ENCODE data around the gene SGK1. TPM values are rescaled to one million over a fixed set of nuclear protein-coding genes. Genes with fewer than 3 reads are reported as not detected.
A peak's percentile ranks its signal among the peaks of the same experiment; 100 is the strongest.
"Not testable (repeated sequence)": the region's sequence is repeated elsewhere in the genome, so short reads cannot be mapped to it uniquely, and the experiment has no call there.

SGK1 gene
- polyA plus RNA-seq, 3 donors = 73.8 to 100 (median 75.8) TPM

DNA sequence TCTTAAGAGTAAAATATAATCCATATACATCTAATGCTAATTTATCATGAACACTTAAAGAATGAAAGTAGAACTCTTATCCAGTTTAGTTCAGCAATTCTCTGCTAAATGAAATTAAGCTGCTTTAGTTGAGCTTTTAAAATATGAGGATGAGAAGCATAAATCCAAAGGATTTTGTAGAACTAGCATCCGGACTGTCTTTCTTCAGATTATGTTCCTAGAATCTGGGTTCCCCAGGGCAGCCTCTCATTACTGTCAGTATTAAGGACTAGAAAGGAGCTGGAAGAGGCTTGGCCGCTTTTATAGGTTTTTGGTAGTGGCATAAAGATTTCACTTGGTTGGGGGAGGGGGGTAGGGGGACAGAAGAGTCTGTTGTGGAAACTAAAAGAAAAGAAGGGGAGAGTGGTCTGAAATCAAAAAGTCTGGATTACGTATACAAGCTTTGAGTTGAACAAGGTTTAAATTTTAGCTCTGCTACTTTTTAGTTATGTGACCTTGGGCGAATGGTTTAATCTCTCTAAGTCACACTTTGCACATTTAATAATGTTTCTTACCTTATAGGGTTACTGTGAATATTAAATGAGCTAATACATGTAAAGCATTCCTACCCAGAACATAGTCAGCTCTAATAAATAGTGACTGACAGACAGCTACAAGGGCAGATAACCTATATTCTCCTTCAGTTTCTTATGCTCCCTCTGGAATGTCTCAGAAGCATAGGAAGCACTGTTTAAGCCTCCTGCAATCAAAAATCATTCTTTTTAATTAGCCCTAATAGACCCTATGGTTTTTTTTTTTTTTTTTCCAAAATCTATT is 3.7 kb downstream of the SGK1 start:
- DNase-seq (ENCODE audit: extremely low read depth in 1 of 11, low read depth in 9 of 11, low spot score in 4 of 11) = no peak

DNA sequence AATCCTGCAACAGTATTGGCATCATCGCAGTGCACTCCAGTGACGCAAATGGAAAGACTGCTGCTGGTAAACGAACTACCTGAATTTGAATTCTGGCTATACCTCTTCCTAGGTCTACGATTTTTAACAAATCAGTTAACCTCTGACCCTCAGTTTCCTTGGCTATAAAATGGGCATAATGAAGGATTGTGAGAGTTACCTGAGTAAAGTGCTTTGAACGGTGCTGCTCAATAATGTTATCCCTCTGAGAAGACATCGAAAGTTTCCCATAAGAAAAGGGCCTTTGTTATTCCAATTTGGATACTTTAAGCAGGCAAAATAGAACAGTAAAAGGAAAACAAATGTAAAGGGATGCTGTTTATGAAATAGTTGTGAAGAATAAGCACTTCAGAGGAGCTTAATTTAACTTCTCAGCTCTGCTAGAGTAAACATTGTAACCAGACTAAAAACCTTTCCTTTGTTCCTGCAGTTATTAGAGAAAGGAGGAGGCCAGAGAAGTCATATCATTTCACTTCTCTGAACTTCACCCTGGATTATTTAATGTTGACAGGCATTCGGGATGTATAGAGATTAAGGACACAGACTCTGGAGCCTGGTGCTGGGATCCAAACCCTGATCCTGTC is 5.8 kb downstream of the SGK1 start:
- no peak for DNase-seq (ENCODE audit: extremely low read depth in 1 of 11, low read depth in 9 of 11, low spot score in 4 of 11)

DNA sequence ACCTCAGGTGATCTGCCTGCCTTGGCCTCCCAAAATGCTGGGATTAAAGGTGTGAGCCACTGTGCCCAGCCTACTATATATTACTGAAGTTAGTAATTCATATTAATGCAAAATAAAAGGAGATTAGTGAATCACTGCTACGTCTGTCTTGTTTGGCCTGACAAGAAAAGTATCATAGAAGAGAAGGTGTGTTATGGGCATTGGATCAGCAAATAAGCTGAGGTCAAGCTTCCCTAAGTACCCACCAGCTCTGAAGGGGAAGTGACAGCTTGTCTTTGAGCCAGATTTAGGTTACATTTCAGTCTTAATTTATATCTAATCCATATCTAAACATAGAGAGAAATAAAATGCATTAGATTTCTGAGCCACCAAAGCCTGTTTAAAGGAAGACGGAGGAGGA is 7.1 kb downstream of the SGK1 start:
- no peak for DNase-seq (ENCODE audit: extremely low read depth in 1 of 11, low read depth in 9 of 11, low spot score in 4 of 11)

DNA sequence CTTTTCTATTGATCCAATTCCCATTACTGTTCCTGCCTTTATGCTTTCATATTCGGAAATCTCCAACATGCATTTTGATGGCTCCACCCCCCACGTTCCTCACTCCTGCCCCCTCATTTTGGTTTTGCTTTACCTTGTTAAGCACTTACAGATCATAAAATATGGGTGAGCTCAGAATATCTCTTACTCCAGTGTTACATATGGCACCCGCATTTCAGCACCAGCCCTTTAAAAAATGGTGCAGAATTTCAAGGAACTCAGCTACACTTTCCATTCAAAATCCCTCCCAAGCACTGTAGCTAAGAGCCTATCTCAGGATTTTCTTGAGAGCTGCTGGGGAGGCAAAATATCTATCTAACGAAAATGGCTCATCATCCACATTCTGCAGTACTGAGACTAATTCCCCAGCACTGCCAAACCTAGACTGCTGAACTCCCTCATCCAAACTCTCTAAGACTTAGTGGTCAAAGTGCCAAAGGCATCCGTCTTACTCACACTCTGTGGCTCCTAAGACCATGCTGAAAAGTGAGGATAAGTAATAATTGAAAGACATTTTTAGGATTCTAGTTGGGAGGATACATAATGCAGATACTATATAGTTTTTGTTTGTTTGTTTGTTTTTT is 7.8 kb downstream of the SGK1 start:
- DNase-seq (ENCODE audit: extremely low read depth in 1 of 11, low read depth in 9 of 11, low spot score in 4 of 11) = no peak

DNA sequence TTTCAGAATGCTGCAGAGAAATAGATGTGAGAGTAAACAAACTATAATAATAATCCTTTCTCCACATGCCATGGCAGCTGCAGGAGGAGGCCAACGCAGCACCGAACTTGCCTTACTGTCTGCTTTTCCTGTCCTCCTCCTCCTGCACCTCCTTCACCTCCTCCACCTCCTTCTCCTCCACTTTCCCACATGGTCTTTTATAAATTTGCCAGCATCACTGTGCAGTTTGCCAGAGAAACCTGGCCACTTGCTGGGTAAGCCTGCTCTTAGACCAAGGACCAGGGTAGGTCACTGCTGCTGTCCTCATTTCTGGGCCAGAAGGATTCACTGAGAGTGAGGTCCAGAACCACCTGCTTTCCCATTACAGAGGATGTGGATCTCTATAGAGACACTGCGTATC is 8.7 kb downstream of the SGK1 start:
- no peak for DNase-seq (ENCODE audit: extremely low read depth in 1 of 11, low read depth in 9 of 11, low spot score in 4 of 11)

DNA sequence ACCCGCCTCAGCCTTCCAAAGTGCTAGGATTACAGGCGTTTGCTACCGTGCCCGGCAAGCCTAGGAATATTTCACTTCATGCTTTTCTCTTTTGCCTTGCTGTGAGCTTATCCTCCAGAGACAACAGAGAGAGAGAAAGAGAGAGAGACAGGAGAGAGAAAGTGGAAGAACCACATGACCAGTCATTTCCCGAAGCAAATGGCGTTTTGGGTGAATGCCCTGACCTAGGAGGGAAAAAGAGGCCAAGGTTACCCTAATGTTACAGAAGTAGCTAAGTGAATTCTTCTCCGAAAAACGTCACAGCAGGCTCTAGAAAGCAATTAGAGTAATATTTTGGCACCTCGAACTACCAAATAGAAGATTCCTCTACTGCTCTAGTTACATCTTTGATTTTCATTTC is 9.1 kb downstream of the SGK1 start:
- no peak for DNase-seq (ENCODE audit: extremely low read depth in 1 of 11, low read depth in 9 of 11, low spot score in 4 of 11)

DNA sequence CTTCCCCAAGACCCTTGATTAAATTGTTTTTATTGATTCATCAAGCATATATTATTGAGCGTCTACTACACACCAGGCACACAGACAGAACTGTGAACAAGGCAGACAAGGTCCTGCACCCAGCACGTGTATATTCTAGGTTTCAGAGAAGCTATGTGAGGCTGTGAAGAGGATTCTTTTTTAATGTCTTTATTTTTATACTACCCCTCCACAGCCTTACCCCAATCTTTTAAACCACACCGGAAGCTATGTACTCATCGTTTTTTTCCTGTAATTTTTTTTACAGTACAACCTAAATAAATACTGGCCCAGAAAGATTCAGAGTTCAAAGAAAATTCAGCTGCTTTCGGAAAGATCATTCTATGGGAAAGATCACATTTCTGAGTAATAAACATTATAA is 10.0 kb downstream of the SGK1 start:
- no peak for DNase-seq (ENCODE audit: extremely low read depth in 1 of 11, low read depth in 9 of 11, low spot score in 4 of 11)

DNA sequence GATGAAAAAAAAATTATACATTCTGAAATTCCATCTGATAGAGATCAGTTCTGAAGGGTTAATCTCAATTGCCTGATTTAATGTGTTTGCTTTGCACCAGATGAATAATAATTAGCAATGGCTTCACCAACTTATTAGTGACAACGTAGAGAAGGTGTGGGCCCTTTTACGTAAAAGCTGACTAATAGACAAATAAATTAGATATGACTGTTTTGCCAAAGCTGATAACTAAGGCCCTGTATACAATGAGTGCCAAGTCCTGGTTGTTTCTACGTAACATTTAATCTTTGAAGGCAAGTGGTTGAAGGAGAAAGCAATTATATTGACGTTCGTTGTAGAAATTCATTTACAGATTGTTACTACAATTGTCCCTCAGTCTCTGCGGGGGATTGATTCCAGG is 10.8 kb downstream of the SGK1 start:
- DNase-seq (ENCODE audit: extremely low read depth in 1 of 11, low read depth in 9 of 11, low spot score in 4 of 11) = no peak

DNA sequence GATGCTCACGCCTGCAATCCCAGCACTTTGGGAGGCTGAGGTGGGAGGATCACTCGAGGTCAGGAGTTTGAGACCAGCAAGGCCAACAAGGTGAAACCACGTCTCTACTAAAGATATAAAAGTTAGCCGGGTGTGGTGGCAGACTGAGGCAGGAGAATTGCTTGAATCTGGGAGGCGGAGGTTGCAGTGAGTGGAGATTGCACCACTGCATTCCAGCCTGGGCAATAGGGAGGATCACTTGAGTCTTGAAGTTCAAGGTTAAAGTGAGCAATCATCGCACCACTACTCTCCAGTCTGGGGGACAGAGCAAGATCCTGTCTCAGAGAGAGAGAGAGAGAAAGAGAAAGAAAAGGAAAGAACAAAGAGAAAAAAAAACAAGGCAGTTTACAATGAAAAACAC is 13.5 kb downstream of the SGK1 start:
- DNase-seq (ENCODE audit: extremely low read depth in 1 of 11, low read depth in 9 of 11, low spot score in 4 of 11) = not testable (repeated sequence)

DNA sequence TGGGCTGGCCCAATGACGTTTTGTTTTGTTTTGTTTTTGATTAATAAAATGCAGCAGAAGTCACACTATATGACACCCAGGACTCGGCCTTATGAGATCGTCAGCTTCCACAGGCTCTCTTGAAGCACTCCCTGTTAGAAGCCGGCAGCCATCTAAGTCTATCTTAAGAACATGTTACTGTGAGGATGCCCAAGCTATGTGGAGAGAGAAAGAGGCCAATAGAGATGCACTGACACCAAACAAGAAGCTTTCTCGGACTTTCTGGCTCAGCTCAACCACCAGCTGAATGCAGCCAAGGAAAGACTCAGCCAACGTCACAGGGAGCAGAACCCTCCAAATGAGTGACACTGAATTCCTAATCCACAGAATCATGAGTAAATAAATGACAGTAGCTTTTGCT is 14.0 kb downstream of the SGK1 start:
- no peak for DNase-seq (ENCODE audit: extremely low read depth in 1 of 11, low read depth in 9 of 11, low spot score in 4 of 11)

DNA sequence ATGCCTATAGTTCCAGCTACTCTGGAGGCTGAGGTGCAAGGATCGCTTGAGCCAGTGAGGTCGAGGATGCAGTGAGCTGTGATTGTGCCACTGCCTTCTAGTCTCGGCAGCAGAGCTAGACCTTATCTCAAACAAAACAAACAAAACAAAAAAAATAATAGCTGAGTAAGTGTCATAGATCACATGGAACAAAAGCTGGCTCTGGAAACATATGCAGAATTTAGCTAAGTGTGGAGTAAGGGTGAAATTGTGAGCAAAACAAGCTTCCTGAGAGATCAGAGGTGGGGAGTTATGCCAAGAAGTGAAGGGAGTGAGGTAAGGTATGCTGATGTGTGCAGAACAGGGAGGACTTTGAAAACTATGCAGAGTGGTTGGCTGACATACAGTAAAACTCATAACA is 18.7 kb downstream of the SGK1 start:
- no peak for DNase-seq (ENCODE audit: extremely low read depth in 1 of 11, low read depth in 9 of 11, low spot score in 4 of 11)

DNA sequence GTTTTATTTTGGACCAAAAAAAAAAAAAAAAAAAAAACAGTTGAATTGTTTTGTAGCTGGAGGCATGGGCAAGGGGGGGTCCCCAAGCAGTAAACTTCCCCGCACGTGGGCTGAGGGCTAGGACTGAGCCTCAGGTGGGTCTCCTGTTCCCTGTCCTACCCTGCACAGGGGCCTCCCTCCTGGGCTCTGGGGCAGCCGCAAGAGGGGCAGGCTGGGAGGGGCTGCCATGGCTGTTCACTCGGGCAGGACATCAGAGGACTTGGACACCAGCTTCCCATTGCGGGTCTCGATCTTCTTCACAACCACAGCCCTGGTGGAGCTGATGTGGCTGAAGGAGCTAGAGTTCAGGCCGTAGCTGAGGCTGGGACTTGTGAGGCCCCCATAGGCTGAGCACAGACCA is 21.1 kb downstream of the SGK1 start:
- no peak for DNase-seq (ENCODE audit: extremely low read depth in 1 of 11, low read depth in 9 of 11, low spot score in 4 of 11)

DNA sequence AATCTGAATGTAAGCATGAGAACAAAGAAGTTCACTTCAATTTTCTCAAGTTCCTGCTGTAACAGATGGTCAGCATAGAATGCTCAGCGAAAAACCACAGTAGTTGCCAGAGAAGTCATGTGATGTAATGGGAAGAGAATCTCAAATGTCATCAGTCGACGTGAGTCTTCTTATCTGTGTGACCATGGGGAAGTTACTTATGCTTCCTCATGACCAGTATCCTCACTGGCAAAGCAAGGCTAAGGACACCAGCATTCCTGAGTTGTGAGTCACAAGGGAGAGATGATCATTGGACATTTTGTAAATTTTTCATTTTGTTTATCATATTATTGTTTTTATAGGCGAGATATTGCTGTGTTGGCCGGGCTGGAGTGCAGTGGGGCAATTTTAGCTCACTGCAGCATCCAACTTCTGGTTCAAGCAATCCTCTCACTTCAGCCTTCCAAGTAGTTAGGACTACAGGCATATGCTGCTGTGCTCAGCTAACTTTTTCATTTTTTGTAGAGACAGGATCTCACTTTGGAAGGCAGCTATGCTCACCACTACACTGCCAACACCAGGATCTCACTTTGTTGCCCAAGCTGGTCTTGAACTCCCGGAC is 21.9 kb downstream of the SGK1 start:
- peak in 5 of 11 donors; percentile 15 to 50 (median 35) for DNase-seq (ENCODE audit: extremely low read depth in 1 of 11, low read depth in 9 of 11, low spot score in 4 of 11)

DNA sequence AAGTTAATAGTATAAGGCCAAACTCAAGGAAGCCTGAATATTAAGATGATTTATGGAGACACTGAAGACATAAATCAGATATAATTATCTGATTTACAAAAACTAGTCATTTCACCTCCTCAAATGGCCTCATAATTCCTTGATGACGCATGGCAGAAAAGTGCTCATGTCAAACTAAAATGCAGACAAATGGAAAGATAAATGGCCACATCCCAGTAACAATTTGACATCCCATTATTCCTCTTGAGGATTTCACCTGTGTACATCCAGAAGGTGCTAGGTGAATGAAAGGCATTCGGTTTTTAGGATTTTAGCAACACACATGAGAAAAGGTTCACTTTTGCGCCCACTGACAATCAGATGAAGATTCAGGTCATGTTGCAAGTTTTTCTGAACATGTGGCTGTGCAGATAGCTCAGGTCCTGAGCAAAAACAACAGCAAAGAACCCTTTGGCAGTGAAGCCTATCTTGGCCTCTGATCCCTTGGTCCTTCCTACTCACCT is 24.2 kb downstream of the SGK1 start:
- DNase-seq (ENCODE audit: extremely low read depth in 1 of 11, low read depth in 9 of 11, low spot score in 4 of 11) = no peak

DNA sequence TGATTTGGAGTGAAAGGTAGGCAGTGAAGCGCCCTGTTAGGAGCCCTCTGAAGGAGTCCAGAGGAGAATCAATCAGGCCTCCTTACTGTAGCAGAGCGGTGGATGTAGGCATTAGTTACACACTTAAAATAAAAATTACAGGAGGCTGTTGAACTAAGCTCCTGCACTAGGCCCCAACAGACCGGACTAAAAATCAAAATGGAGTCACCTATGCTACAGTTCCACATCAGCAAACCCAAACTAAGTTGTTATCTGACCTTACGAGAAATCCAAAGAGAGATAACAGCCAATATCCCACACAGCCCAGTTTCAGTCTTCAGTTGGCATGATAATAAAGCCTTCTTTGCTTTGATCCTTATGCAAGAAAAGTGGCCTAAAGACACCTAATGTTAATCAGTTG is 26.8 kb downstream of the SGK1 start:
- no peak for DNase-seq (ENCODE audit: extremely low read depth in 1 of 11, low read depth in 9 of 11, low spot score in 4 of 11)

DNA sequence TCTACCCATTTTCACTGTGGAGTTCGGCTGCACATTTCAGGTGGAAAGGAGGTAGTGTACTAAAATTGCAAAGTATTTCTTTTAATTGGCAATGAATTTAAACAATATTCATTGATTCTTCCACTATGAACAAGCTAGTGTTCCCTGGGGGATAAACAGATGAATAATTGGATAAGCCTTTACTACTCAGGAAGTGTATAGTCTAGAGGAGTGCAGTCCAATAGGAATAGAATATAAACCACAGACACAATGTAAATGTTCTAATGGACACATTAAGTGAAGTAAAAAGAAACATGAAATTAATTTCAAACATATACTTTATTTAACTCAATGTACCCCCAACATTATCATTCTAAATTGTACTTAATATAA is 28.7 kb downstream of the SGK1 start:
- DNase-seq (ENCODE audit: extremely low read depth in 1 of 11, low read depth in 9 of 11, low spot score in 4 of 11) = no peak

DNA sequence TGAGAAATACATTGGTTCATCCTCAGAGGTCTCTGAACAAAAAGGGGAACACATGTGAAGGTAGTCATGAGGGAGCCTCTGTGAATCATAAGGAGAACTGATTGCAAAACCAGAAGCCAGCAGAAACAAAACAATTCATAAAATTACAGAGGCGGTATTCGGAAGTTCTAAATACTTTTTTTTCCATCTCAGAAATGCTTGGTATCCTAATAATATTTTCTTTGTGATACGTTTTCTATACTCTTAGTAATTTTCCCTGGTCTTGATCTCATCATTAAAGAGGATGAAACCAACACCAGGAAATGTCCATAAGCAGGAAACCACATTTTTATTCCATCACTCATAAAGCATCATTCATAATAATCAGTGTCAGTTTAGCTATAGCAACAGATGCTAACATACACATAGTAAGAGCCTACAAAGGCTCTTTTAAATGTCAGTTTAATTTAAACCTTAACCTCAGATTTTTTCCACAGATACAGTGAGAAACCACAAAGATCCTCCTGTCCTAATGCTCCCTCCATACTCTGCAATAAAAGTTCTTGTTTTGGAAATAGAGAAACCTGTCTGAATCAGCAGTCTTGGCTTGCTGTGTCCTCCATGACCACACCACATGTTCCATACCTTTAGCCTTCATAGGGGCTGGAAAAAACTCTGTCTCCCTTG is 29.2 kb downstream of the SGK1 start:
- no peak for DNase-seq (ENCODE audit: extremely low read depth in 1 of 11, low read depth in 9 of 11, low spot score in 4 of 11)

DNA sequence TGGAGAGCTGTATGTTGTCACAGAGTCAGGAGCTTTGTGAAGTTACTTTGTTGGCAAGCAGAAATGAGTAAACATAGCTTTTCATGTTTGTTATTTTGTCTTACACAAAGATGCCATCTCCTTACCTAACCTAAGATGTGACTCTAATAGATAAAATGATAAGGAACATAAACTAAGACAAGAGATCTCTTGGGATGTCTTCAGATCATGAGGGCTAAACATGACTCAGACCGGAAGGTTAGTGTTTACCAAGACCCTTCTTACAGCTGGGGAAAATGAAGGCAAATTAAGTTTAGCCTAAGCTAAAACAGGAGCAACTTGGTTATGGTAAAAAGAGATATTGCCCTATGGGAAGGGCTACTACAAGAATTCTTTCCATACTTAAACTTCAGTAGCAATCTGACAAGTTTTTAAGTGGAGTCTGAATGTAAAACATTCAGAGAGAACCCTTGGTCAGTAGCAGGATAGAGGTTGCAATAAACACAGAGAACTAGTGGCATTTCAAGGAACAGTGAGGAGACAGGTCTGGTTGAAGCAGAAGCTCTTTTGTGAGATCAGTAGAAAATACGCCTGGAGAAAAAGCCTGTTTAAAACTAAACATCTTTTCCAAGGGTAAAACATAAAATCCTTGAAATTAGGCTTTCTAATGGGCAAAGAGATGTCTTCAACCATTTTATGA is 29.9 kb downstream of the SGK1 start:
- no peak for DNase-seq (ENCODE audit: extremely low read depth in 1 of 11, low read depth in 9 of 11, low spot score in 4 of 11)

DNA sequence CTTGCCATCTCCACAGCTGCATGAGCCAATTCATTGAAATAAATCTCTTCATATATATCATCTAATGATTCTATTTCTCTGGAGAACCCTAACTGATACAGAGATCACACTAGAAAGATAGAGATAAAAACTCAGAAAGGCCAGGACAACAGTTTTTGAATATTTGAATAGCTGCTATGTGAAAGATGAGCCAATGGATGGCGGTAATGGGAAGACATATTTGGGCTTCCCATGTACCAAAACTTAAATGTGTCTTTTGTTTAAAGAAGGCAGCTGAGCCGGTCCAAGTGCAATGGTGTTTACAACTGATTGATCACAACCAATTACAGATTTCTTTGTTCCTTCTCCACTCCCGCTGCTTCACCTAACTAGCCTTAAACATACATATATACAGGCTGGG is 35.1 kb downstream of the SGK1 start:
- no peak for DNase-seq (ENCODE audit: extremely low read depth in 1 of 11, low read depth in 9 of 11, low spot score in 4 of 11)

All from renal cortex interstitium (tissue), 11 donors.